SU-DHL-6 (cell line): ENCODE measurements around the gene STX1A.

ENCODE experiments used
- H2AFZ ChIP-seq: fragments of 200-600 bp; sonication (generic); 2 replicates; pipeline ENCODE4 v1.6.1; 2014; ENCODE audit warnings: low read depth, mild to moderate bottlenecking, moderate library complexity, mixed read lengths, antibody characterized with exemption, low read length; ENCODE audit not compliant: severe bottlenecking
- H3F3A ChIP-seq: fragments of 200-600 bp; shearing (Covaris generic); 2 replicates; pipeline ENCODE4 v1.6.0; 2016; ENCODE audit warnings: antibody characterized with exemption, mild to moderate bottlenecking; ENCODE audit not compliant: insufficient read depth
- H3K27ac ChIP-seq: fragments of 200-600 bp; sonication (generic); 2 replicates; pipeline ENCODE4 v1.5.1; 2016; ENCODE audit warnings: low read depth, mild to moderate bottlenecking, low read length, moderate library complexity, mixed read lengths
- H3K27me3 ChIP-seq: fragments of 200-600 bp; sonication (generic), shearing (Covaris generic); 2 replicates; pipeline ENCODE4 v1.6.0; 2014; ENCODE audit warnings: mild to moderate bottlenecking, low read length
- H3K36me3 ChIP-seq: fragments of 200-600 bp; sonication (generic); 2 replicates; pipeline ENCODE4 v1.6.1; 2014; ENCODE audit warnings: mild to moderate bottlenecking, low read length, mixed read lengths
- H3K4me2 ChIP-seq: fragments of 300-600, 200-600 bp; shearing (Covaris generic), sonication (generic); 2 replicates; pipeline ENCODE4 v1.6.0; 2014; ENCODE audit warnings: low read length, low read depth, mild to moderate bottlenecking; ENCODE audit not compliant: poor library complexity, severe bottlenecking
- H3K4me3 ChIP-seq: fragments of 200-600 bp; sonication (generic); 2 replicates; pipeline ENCODE4 v1.5.1; 2014; ENCODE audit warnings: antibody characterized with exemption, low read length, mild to moderate bottlenecking, mixed read lengths; ENCODE audit not compliant: insufficient read depth, poor library complexity, severe bottlenecking
- H3K79me2 ChIP-seq: fragments of 200-600 bp; sonication (generic); 2 replicates; pipeline ENCODE4 v1.6.1; 2014; ENCODE audit warnings: mild to moderate bottlenecking, low read length, moderate library complexity; ENCODE audit not compliant: insufficient read depth
- H3K9ac ChIP-seq: fragments of 200-600 bp; sonication (generic); 2 replicates; pipeline ENCODE4 v1.7.0; 2014; ENCODE audit warnings: mild to moderate bottlenecking, low read length
- H3K9me2 ChIP-seq: fragments of 200-600 bp; sonication (generic); replicated peaks from 2 replicates; pipeline ENCODE4 v1.6.1; 2014; ENCODE audit warnings: low read length; ENCODE audit not compliant: insufficient read depth
- H3K9me3 ChIP-seq: fragments of 200-600 bp; sonication (generic); 2 replicates; pipeline ENCODE4 v1.6.1; 2014; ENCODE audit warnings: low read length, mixed read lengths; ENCODE audit not compliant: insufficient read depth
- H4K20me1 ChIP-seq: fragments of 200-600 bp; sonication (generic); 2 replicates; pipeline ENCODE4 v1.6.1; 2014; ENCODE audit warnings: low read depth, mild to moderate bottlenecking, antibody characterized with exemption, low read length, moderate library complexity, mixed read lengths
- CTCF ChIP-seq: fragments of 200-600 bp; sonication (generic); IDR thresholded peaks from one replicate; pipeline ENCODE4 v1.5.1; 2017; ENCODE audit warnings: antibody characterized with exemption, mild to moderate bottlenecking, low read length, moderate library complexity; ENCODE audit not compliant: insufficient read depth, poor library complexity, severe bottlenecking
- EZH2phosphoT487 ChIP-seq: fragments of 200-600 bp; sonication (generic), shearing (Covaris generic); conservative IDR thresholded peaks from 2 replicates; pipeline ENCODE4 v1.6.1; 2018; ENCODE audit warnings: mild to moderate bottlenecking, antibody characterized with exemption, low read length, moderate library complexity, mixed read lengths

The STX1A gene

GRCh38 chr7:73762659-73762999 is 43.2 kb upstream of the STX1A start:
- Histone ChIP-seq H3K27ac (no peak overlapping the region), H2AFZ (no peak overlapping the region), H3K4me3 (no peak overlapping the region), H3K9me3 (no peaks in the 10 kb centered on the region), H3K27me3 (no peaks in the 10 kb centered on the region), H4K20me1 (no peaks in the 10 kb centered on the region), H3K79me2 (no peaks in the 10 kb centered on the region), H3F3A (no peaks in the 10 kb centered on the region), H3K36me3 (no peaks in the 10 kb centered on the region), H3K4me2 (no peak overlapping the region), H3K9ac (no peak overlapping the region), H3K9me2 (no peaks in the 10 kb centered on the region)
- TF ChIP-seq EZH2phosphoT487 = no peak
- no peak for TF ChIP-seq CTCF

- H3K9ac ChIP-seq = no peak overlapping the region
- H3K36me3 ChIP-seq = no peaks in the 10 kb centered on the region
- no peak overlapping the region for H2AFZ ChIP-seq
- H3K4me2 ChIP-seq = no peak overlapping the region
- H3K9me3 ChIP-seq = no peaks in the 10 kb centered on the region
- no peak overlapping the region for H3K4me3 ChIP-seq
- no peak for TF ChIP-seq CTCF
- no peak for TF ChIP-seq EZH2phosphoT487
- no peak overlapping the region for H3K27ac ChIP-seq
- no peaks in the 10 kb centered on the region for H3K79me2 ChIP-seq
- no peaks in the 10 kb centered on the region for H4K20me1 ChIP-seq
- no peaks in the 10 kb centered on the region for H3K9me2 ChIP-seq
- H3K27me3 ChIP-seq = no peaks in the 10 kb centered on the region
- H3F3A ChIP-seq = no peaks in the 10 kb centered on the region
These were observed 42.6 kb upstream of the STX1A start for GRCh38 chr7:73761854-73762658.

GRCh38 chr7:73758581-73759138 is 39.2 kb upstream of the STX1A start:
- no peaks in the 10 kb centered on the region for H3K27me3 ChIP-seq
- H3K9me3 ChIP-seq = no peaks in the 10 kb centered on the region
- H3K27ac ChIP-seq = no peak overlapping the region
- H3K9me2 ChIP-seq = no peaks in the 10 kb centered on the region
- H3K4me3 ChIP-seq = no peak overlapping the region
- no peaks in the 10 kb centered on the region for H3K36me3 ChIP-seq
- H3F3A ChIP-seq = no peaks in the 10 kb centered on the region
- H3K4me2 ChIP-seq = no peak overlapping the region
- no peak overlapping the region for H3K9ac ChIP-seq
- H2AFZ ChIP-seq = no peak overlapping the region
- no peaks in the 10 kb centered on the region for H3K79me2 ChIP-seq
- TF ChIP-seq EZH2phosphoT487 (no peak), CTCF (no peak)
- H4K20me1 ChIP-seq = no peaks in the 10 kb centered on the region
